HepG2 (cell line): Measurements from ENCODE around the gene OVAAL. TPM values are rescaled to one million over a fixed set of nuclear protein-coding genes. Genes with fewer than 3 reads are reported as not detected.

Experiments used
- BHLHE40 ChIP-seq: IDR thresholded peaks from 2 replicates; pipeline ENCODE4 v1.6.1; 2011; ENCODE audit warnings: low read length, improper control_type of control experiment
- EZH2 ChIP-seq: conservative IDR thresholded peaks from 2 replicates; pipeline ENCODE4 v1.6.1; 2012; ENCODE audit warnings: mild to moderate bottlenecking, low read depth, low read length, moderate library complexity
- HNF4A ChIP-seq: sonication (generic); formaldehyde crosslinking; IDR thresholded peaks from 2 replicates; pipeline ENCODE4 v1.4.0; 2020; ENCODE audit warnings: missing genetic modification reagents
- IKZF4 ChIP-seq: sonication (generic); formaldehyde crosslinking; IDR thresholded peaks from 2 replicates; pipeline ENCODE4 v1.5.1; 2020; ENCODE audit warnings: borderline replicate concordance, mild to moderate bottlenecking, low read depth, missing genetic modification reagents; ENCODE audit errors: not compliant biosample characterization
- MED8 ChIP-seq: sonication (generic); formaldehyde crosslinking; IDR thresholded peaks from 2 replicates; pipeline ENCODE4 v1.8.1; 2023; ENCODE audit warnings: mild to moderate bottlenecking, missing genetic modification reagents; ENCODE audit not compliant: insufficient replicate concordance
- SSRP1 ChIP-seq: IDR thresholded peaks from 2 replicates; pipeline ENCODE4 v1.6.1; 2016; ENCODE audit warnings: control low read depth
- TRIM24 ChIP-seq: sonication (generic); formaldehyde crosslinking; IDR thresholded peaks from 2 replicates; pipeline ENCODE4 v1.8.0; 2022; ENCODE audit warnings: mild to moderate bottlenecking, missing genetic modification reagents
- ZBTB8A ChIP-seq: sonication (generic); formaldehyde crosslinking; IDR thresholded peaks from 2 replicates; pipeline ENCODE4 v1.4.0; 2020; ENCODE audit warnings: mild to moderate bottlenecking, low read depth, missing genetic modification reagents, borderline replicate concordance
- ZNF605 ChIP-seq: sonication (generic); formaldehyde crosslinking; IDR thresholded peaks from 2 replicates; pipeline ENCODE4 v1.8.0; 2022; ENCODE audit warnings: mild to moderate bottlenecking, missing genetic modification reagents
- polyA plus RNA-seq, 8 experiments: library from polyadenylated mRNA; depleted of rRNA in 3 of 8; stranded (reverse) in 7 of 8; unstranded in 1 of 8; fragments of >200 nt; fragmentation: Illumina TruSeq in 4 of 8; extraction: Trizol in 4 of 8; gene quantifications; 2 replicates each; pipeline versions ENCODE4 v1.2.1 to v1.2.3, GENCODE V29; 2011 to 2016; ENCODE audit warnings: low read depth in 4 of 8, missing spikeins in 1 of 8, mixed read lengths in 1 of 8; ENCODE audit not compliant: insufficient read depth in 1 of 8
- total RNA-seq, 5 experiments: library from RNA; depleted of rRNA; stranded (reverse); fragments of >200 nt; fragmentation: Illumina TruSeq; extraction: Trizol; gene quantifications; 2 replicates each; pipeline ENCODE4 v1.2.3, GENCODE V29; 2016; ENCODE audit warnings: low read depth in 1 of 5
- TF ChIP-seq, protein P1 (sequence below): sonication (generic); formaldehyde crosslinking; IDR thresholded peaks from 2 replicates; pipeline ENCODE4 v1.4.0; 2020; ENCODE audit warnings: missing genetic modification reagents, borderline replicate concordance
- TF ChIP-seq, protein P2 (sequence below): sonication (generic); formaldehyde crosslinking; IDR thresholded peaks from 2 replicates; pipeline ENCODE4 v1.4.0; 2020; ENCODE audit warnings: missing genetic modification reagents
- TF ChIP-seq, protein P3 (sequence below): sonication (generic); formaldehyde crosslinking; IDR thresholded peaks from 2 replicates; pipeline ENCODE4 v1.8.0; 2022; ENCODE audit warnings: mild to moderate bottlenecking, missing genetic modification reagents, borderline replicate concordance

OVAAL gene
- total and polyA plus RNA-seq, 2 of the 13 experiments (the other 11 are each of a cell fraction or from before 2014, with no cell fraction given): 0.04 TPM; not detected in 1

DNA sequence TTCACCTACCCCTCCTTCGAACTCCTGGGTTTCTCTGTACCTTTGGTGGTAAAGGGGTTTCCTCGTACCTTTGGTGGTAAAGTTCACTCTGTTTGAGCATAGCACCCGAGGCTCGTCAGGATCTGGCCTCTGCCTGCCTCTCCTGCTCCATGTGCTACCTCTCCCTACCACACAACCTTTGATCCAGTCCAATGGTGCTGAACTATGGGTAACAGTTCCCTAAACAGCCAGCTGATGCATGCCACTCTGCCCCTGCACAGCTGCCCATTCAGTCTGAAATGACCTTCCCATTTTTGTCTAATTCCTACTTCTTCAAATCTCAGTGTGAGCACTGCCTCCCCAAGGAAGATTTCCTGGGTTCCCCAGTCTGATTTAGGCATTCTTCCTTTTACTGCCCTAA, 14.0 kb downstream of the OVAAL start (continued):
- TF ChIP-seq, protein P1, sequence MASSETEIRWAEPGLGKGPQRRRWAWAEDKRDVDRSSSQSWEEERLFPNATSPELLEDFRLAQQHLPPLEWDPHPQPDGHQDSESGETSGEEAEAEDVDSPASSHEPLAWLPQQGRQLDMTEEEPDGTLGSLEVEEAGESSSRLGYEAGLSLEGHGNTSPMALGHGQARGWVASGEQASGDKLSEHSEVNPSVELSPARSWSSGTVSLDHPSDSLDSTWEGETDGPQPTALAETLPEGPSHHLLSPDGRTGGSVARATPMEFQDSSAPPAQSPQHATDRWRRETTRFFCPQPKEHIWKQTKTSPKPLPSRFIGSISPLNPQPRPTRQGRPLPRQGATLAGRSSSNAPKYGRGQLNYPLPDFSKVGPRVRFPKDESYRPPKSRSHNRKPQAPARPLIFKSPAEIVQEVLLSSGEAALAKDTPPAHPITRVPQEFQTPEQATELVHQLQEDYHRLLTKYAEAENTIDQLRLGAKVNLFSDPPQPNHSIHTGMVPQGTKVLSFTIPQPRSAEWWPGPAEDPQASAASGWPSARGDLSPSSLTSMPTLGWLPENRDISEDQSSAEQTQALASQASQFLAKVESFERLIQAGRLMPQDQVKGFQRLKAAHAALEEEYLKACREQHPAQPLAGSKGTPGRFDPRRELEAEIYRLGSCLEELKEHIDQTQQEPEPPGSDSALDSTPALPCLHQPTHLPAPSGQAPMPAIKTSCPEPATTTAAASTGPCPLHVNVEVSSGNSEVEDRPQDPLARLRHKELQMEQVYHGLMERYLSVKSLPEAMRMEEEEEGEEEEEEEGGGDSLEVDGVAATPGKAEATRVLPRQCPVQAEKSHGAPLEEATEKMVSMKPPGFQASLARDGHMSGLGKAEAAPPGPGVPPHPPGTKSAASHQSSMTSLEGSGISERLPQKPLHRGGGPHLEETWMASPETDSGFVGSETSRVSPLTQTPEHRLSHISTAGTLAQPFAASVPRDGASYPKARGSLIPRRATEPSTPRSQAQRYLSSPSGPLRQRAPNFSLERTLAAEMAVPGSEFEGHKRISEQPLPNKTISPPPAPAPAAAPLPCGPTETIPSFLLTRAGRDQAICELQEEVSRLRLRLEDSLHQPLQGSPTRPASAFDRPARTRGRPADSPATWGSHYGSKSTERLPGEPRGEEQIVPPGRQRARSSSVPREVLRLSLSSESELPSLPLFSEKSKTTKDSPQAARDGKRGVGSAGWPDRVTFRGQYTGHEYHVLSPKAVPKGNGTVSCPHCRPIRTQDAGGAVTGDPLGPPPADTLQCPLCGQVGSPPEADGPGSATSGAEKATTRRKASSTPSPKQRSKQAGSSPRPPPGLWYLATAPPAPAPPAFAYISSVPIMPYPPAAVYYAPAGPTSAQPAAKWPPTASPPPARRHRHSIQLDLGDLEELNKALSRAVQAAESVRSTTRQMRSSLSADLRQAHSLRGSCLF: no peak
- TF ChIP-seq ZNF605 (CRISPR knock-in tag) (no peak), TRIM24 (CRISPR knock-in tag) (no peak), EZH2 (no peak), SSRP1 (CRISPR knock-in tag) (no peak), HNF4A (peak; percentile 59), ZBTB8A (CRISPR knock-in tag) (no peak), BHLHE40 (no peak), IKZF4 (CRISPR knock-in tag) (no peak), MED8 (CRISPR knock-in tag) (no peak)
- TF ChIP-seq, protein P2, sequence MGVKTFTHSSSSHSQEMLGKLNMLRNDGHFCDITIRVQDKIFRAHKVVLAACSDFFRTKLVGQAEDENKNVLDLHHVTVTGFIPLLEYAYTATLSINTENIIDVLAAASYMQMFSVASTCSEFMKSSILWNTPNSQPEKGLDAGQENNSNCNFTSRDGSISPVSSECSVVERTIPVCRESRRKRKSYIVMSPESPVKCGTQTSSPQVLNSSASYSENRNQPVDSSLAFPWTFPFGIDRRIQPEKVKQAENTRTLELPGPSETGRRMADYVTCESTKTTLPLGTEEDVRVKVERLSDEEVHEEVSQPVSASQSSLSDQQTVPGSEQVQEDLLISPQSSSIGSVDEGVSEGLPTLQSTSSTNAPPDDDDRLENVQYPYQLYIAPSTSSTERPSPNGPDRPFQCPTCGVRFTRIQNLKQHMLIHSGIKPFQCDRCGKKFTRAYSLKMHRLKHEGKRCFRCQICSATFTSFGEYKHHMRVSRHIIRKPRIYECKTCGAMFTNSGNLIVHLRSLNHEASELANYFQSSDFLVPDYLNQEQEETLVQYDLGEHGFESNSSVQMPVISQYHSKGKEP: no peak
- TF ChIP-seq, protein P3, sequence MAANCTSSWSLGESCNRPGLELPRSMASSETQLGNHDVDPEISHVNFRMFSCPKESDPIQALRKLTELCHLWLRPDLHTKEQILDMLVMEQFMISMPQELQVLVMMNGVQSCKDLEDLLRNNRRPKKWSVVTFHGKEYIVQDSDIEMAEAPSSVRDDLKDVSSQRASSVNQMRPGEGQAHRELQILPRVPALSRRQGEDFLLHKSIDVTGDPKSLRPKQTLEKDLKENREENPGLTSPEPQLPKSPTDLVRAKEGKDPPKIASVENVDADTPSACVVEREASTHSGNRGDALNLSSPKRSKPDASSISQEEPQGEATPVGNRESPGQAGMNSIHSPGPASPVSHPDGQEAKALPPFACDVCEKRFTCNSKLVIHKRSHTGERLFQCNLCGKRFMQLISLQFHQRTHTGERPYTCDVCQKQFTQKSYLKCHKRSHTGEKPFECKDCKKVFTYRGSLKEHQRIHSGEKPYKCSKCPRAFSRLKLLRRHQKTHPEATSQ: no peak
- TF ChIP-seq, all 625 proteins: peak for 3
